MM.1S (cell line): Measurements from ENCODE around the gene ESYT1.
"Not testable (repeated sequence)": the region's sequence is repeated elsewhere in the genome, so short reads cannot be mapped to it uniquely, and the experiment has no call there.

ENCODE experiments used
- DNase-seq: peaks from one replicate; pipeline ENCODE4 v3.0.0-alpha.2; 2015
- H2AFZ ChIP-seq: fragments of 300-600 bp; sonication (generic); 2 replicates; pipeline ENCODE4 v1.6.0; 2016; ENCODE audit warnings: antibody characterized with exemption, low read length
- H3F3A ChIP-seq: fragments of 300-600 bp; sonication (generic); 2 replicates; pipeline ENCODE4 v1.6.1; 2016; ENCODE audit warnings: mild to moderate bottlenecking, antibody characterized with exemption, low read length, moderate library complexity, mixed read lengths; ENCODE audit not compliant: insufficient read depth
- H3K27ac ChIP-seq: fragments of 300-600 bp; sonication (generic); 2 replicates; pipeline ENCODE4 v1.5.1; 2016; ENCODE audit warnings: mild to moderate bottlenecking, low read length
- H3K27me3 ChIP-seq: fragments of 300-600 bp; sonication (generic); replicated peaks from 2 replicates; pipeline ENCODE4 v1.6.0; 2016; ENCODE audit warnings: low read length; ENCODE audit not compliant: insufficient read depth
- H3K36me3 ChIP-seq: fragments of 300-600 bp; sonication (generic); replicated peaks from 2 replicates; pipeline ENCODE4 v1.6.1; 2016; ENCODE audit warnings: mild to moderate bottlenecking, low read length, mixed read lengths; ENCODE audit not compliant: insufficient read depth
- H3K4me1 ChIP-seq: fragments of 300-600 bp; sonication (generic); 2 replicates; pipeline ENCODE4 v1.6.1; 2016; ENCODE audit warnings: low read length, mixed read lengths
- H3K4me2 ChIP-seq: fragments of 300-600 bp; sonication (generic); 2 replicates; pipeline ENCODE4 v1.6.0; 2016; ENCODE audit warnings: low read depth, low read length
- H3K4me3 ChIP-seq: fragments of 300-600 bp; sonication (generic); 2 replicates; pipeline ENCODE4 v1.5.1; 2016; ENCODE audit warnings: low read length, mixed read lengths
- H3K79me2 ChIP-seq: fragments of 300-600 bp; sonication (generic); 2 replicates; pipeline ENCODE4 v1.6.1; 2016; ENCODE audit warnings: mixed run types, low read length, mixed read lengths
- H3K9ac ChIP-seq: fragments of 300-600 bp; sonication (generic); 2 replicates; pipeline ENCODE4 v1.6.1; 2016; ENCODE audit warnings: low read length, mixed read lengths
- H3K9me2 ChIP-seq: fragments of 300-600 bp; sonication (generic); replicated peaks from 2 replicates; pipeline ENCODE4 v1.6.1; 2016; ENCODE audit warnings: mild to moderate bottlenecking, low read length, mixed read lengths; ENCODE audit not compliant: insufficient read depth
- H3K9me3 ChIP-seq: fragments of 300-600 bp; sonication (generic); replicated peaks from 2 replicates; pipeline ENCODE4 v1.6.1; 2016; ENCODE audit warnings: mild to moderate bottlenecking, low read length, mixed read lengths; ENCODE audit not compliant: insufficient read depth
- H4K20me1 ChIP-seq: fragments of 300-600 bp; sonication (generic); 2 replicates; pipeline ENCODE4 v1.6.1; 2016; ENCODE audit warnings: mild to moderate bottlenecking, low read length, moderate library complexity, mixed read lengths; ENCODE audit not compliant: insufficient read depth
- EZH2 ChIP-seq: fragments of 300-600 bp; sonication (generic); optimal IDR thresholded peaks from 2 replicates; pipeline ENCODE3; 2017; ENCODE audit warnings: low read depth, mild to moderate bottlenecking, antibody characterized with exemption, low read length, mixed read lengths
- EZH2phosphoT487 ChIP-seq: fragments of 300-600 bp; sonication (generic); IDR thresholded peaks from 2 replicates; pipeline ENCODE4 v1.6.1; 2018; ENCODE audit warnings: antibody characterized with exemption, low read length
- TF ChIP-seq, protein P1 (sequence below): fragments of 300-600 bp; sonication (generic); IDR thresholded peaks from 2 replicates; pipeline ENCODE4 v1.5.1; 2016; ENCODE audit warnings: antibody characterized with exemption, low read length, mixed read lengths

The ESYT1 gene

DNA sequence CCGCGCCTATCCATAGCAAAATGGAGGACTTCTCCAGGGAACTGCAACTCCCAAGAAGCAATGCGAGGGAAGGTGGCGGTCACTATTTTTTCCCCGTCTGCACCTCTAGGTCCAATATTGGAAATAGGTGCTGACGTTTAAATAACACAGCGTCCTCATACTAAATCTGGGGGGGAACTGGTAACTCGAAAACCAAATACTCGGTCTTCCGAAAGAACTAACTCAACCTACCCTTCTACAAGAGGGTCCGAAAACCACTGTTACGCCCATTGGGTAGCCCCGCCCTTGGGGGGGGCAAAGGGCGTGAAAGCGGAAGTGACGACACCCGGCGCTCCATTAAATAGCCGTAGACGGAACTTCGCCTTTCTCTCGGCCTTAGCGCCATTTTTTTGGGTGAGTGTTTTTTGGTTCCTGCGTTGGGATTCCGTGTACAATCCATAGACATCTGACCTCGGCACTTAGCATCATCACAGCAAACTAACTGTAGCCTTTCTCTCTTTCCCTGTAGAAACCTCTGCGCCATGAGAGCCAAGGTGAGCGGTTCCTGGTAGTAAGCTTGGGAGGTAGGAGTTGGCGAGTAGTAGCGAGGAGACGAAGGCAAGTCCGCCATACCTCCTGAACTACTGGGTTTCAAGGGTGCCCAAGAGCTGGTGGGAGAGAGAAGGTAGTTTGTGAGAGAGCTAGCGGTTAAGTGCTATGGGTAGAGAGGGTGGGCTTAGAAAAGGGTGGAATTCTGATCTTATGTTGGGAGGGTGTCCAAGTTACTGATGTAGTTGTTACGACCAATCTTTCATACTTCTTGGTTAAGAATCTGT lies 11.6 kb upstream of the ESYT1 start, which contains the start of gene RPL41:
TSS of gene RPL41 (plus strand) at position 367 of the 815 bp plus-strand sequence.
- H4K20me1 ChIP-seq = no peaks in the 10 kb centered on the region
- peak within 1 kb of the TSS; percentile 77 for H3K4me3 ChIP-seq
- no peak for TF ChIP-seq EZH2phosphoT487
- TF ChIP-seq, protein P1, sequence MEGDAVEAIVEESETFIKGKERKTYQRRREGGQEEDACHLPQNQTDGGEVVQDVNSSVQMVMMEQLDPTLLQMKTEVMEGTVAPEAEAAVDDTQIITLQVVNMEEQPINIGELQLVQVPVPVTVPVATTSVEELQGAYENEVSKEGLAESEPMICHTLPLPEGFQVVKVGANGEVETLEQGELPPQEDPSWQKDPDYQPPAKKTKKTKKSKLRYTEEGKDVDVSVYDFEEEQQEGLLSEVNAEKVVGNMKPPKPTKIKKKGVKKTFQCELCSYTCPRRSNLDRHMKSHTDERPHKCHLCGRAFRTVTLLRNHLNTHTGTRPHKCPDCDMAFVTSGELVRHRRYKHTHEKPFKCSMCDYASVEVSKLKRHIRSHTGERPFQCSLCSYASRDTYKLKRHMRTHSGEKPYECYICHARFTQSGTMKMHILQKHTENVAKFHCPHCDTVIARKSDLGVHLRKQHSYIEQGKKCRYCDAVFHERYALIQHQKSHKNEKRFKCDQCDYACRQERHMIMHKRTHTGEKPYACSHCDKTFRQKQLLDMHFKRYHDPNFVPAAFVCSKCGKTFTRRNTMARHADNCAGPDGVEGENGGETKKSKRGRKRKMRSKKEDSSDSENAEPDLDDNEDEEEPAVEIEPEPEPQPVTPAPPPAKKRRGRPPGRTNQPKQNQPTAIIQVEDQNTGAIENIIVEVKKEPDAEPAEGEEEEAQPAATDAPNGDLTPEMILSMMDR = no peak
- no peak for TF ChIP-seq EZH2
- H3K9me2 ChIP-seq = no peaks in the 10 kb centered on the region
- H3K9ac ChIP-seq = peak within 1 kb of the TSS; percentile 90
- no peaks in the 10 kb centered on the region for H3K9me3 ChIP-seq
- peaks cover 12% of the 10 kb centered on the region for H3K4me1 ChIP-seq
- H3K79me2 ChIP-seq = peaks cover 32% of the 10 kb centered on the region
- H3K27me3 ChIP-seq = no peaks in the 10 kb centered on the region
- peak within 1 kb of the TSS; percentile 89 for H3K27ac ChIP-seq
- H2AFZ ChIP-seq = peak within 1 kb of the TSS; percentile 79
- peak; percentile 93 for DNase-seq
- peaks cover 9% of the 10 kb centered on the region; the same call in 1 of the 2 replicates for H3K36me3 ChIP-seq
- peaks cover 66% of the 10 kb centered on the region for H3F3A ChIP-seq
- peak within 1 kb of the TSS; percentile 74 for H3K4me2 ChIP-seq

DNA sequence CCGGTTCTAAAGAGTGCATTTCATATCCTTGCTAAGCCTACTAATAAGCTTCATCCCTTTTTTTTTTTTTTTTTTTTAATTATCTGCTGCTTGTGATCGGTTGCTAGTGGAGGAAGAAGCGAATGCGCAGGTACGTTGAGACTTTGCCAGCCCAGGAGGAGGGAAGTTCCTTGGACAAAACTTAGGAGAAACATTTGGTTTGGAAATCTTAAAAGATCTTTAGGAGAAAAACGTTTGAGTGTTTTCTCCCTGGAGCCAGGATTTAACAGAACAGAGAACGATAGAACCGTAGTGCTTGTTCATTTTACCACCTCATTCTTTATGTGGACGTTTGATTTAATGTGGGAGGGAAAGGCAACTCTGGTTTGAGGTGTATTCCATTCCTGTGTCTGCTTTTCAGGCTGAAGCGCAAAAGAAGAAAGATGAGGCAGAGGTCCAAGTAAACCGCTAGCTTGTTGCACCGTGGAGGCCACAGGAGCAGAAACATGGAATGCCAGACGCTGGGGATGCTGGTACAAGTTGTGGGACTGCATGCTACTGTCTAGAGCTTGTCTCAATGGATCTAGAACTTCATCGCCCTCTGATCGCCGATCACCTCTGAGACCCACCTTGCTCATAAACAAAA lies 10.9 kb upstream of the ESYT1 start:
- H3K4me3 ChIP-seq = peak overlapping the region; percentile 77
- peaks cover 60% of the 10 kb centered on the region for H3F3A ChIP-seq
- H3K9ac ChIP-seq = peak overlapping the region; percentile 90
- not testable (repeated sequence) for H3K27me3 ChIP-seq, H3K36me3 ChIP-seq, H2AFZ ChIP-seq, H3K9me2 ChIP-seq, H4K20me1 ChIP-seq, DNase-seq, H3K9me3 ChIP-seq
- peak overlapping the region; percentile 89 for H3K27ac ChIP-seq
- H3K4me2 ChIP-seq = peak overlapping the region; percentile 74
- H3K79me2 ChIP-seq = peaks cover 32% of the 10 kb centered on the region
- H3K4me1 ChIP-seq = peaks cover 12% of the 10 kb centered on the region

DNA sequence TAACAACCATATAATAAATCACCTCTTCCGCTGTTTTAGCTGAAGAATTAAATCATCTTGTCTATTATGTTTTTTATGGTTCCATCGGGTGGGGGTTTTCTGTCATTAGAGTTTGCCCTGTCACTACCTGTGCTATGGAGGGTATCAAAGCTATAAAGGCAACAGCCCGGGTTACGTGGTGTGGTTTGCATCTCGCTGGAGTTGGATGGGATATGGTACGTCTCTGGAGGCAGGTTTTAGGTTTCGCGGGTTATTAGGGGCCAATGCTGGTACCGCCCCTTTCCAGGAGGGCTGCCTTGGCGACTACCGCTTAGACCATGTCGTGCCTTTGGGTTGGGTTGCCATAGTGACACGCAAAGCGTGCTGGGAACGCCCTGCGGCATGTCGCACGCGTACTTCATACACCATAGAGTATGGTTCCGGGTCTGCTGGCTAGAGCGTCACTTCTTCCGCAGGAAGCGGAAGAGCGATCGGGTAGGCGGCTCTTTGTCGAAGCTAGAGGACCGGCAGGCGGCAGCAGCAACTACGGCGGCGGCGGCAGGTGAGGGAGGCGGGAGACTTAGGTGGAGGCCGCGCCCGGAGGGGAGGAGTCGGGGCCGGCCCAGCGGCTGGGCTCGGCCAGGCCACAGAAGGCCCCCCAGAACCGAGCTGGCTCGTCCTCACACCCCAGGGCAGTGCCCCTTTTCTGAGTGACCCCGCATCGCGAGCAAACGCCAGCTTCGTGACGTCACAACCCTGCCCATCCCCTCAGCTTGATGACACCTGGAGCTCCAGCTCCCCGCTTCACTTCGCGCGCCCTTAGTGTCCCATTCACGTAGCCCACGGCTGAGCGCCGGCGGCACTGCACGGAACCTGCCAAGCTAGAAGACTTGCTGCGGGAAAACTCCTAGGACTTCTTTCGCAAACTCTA lies 10.0 kb upstream of the ESYT1 start, which contains the start of gene ZC3H10:
TSS of gene ZC3H10 (plus strand) at position 489 of the 910 bp plus-strand sequence. CDS start 2,297 bp downstream, outside the sequence.
- Histone ChIP-seq H3K4me3 (peak within 1 kb of the TSS; percentile 94), H3K27me3 (no peaks in the 10 kb centered on the region), H3K9ac (peak within 1 kb of the TSS; percentile 90), H3K27ac (peak within 1 kb of the TSS; percentile 89), H4K20me1 (no peaks in the 10 kb centered on the region), H3K9me3 (no peaks in the 10 kb centered on the region), H3K79me2 (peaks cover 32% of the 10 kb centered on the region), H2AFZ (peak within 1 kb of the TSS; percentile 70), H3K9me2 (no peaks in the 10 kb centered on the region), H3K4me2 (peak within 1 kb of the TSS; percentile 94), H3K4me1 (peaks cover 12% of the 10 kb centered on the region), H3K36me3 (no peaks in the 10 kb centered on the region), H3F3A (peaks cover 52% of the 10 kb centered on the region)
- peak; percentile 100 for DNase-seq
- TF ChIP-seq, protein P1 = peak; percentile 42
- no peak for TF ChIP-seq EZH2phosphoT487
